IPS-11a (cell line): Measurements from ENCODE around the gene CYP26A1.
"Not testable (repeated sequence)": the region's sequence is repeated elsewhere in the genome, so short reads cannot be mapped to it uniquely, and the experiment has no call there.

Source experiments
- H3K4me3 ChIP-seq: one replicate; pipeline ENCODE4 v1.5.1; 2013; ENCODE audit warnings: low read depth, low read length, control low read depth

The CYP26A1 gene

GRCh38 chr10:93077860-93078337 lies 4.2 kb downstream of the CYP26A1 start:
- H3K4me3 ChIP-seq, result no peak overlapping the region

GRCh38 chr10:93079663-93080349 lies 6.1 kb downstream of the CYP26A1 start:
- no peak overlapping the region for H3K4me3 ChIP-seq

GRCh38 chr10:93080350-93081046 lies 6.8 kb downstream of the CYP26A1 start:
- H3K4me3 ChIP-seq, result no peak overlapping the region

GRCh38 chr10:93081318-93081717 lies 7.6 kb downstream of the CYP26A1 start:
- H3K4me3 ChIP-seq, result no peak overlapping the region

- no peak overlapping the region for H3K4me3 ChIP-seq
These were observed 8.1 kb downstream of the CYP26A1 start for GRCh38 chr10:93081834-93082233.

- no peak overlapping the region for H3K4me3 ChIP-seq
These were observed 10.2 kb downstream of the CYP26A1 start for GRCh38 chr10:93083743-93084539.

GRCh38 chr10:93085272-93085859 lies 11.7 kb downstream of the CYP26A1 start:
- no peak overlapping the region for H3K4me3 ChIP-seq

- H3K4me3 ChIP-seq, result no peak overlapping the region
These were observed 12.6 kb downstream of the CYP26A1 start for GRCh38 chr10:93086289-93086688.

- H3K4me3 ChIP-seq, result no peak overlapping the region
These were observed 14.2 kb downstream of the CYP26A1 start for GRCh38 chr10:93087846-93088245.

- H3K4me3 ChIP-seq, result no peak overlapping the region
These were observed 14.8 kb downstream of the CYP26A1 start for GRCh38 chr10:93088466-93088865.

- H3K4me3 ChIP-seq, result no peak overlapping the region
These were observed 16.9 kb downstream of the CYP26A1 start for GRCh38 chr10:93090619-93091018.

- no peak overlapping the region for H3K4me3 ChIP-seq
These were observed 18.3 kb downstream of the CYP26A1 start for GRCh38 chr10:93091960-93092359.

- H3K4me3 ChIP-seq, result no peak overlapping the region
These were observed 21.5 kb downstream of the CYP26A1 start for GRCh38 chr10:93095225-93095624.

GRCh38 chr10:93096901-93097300 lies 23.2 kb downstream of the CYP26A1 start:
- no peak overlapping the region for H3K4me3 ChIP-seq

GRCh38 chr10:93097386-93097785 lies 23.7 kb downstream of the CYP26A1 start:
- no peak overlapping the region for H3K4me3 ChIP-seq

- H3K4me3 ChIP-seq, result no peak overlapping the region
These were observed 25.1 kb downstream of the CYP26A1 start for GRCh38 chr10:93098816-93099215.

GRCh38 chr10:93099670-93100069 lies 26.0 kb downstream of the CYP26A1 start:
- H3K4me3 ChIP-seq, result no peak overlapping the region

GRCh38 chr10:93101148-93101547 lies 27.5 kb downstream of the CYP26A1 start:
- H3K4me3 ChIP-seq, result not testable (repeated sequence)

- no peak overlapping the region for H3K4me3 ChIP-seq
These were observed 30.3 kb downstream of the CYP26A1 start for GRCh38 chr10:93103953-93104352.

- H3K4me3 ChIP-seq, result no peak overlapping the region
These were observed 33.0 kb downstream of the CYP26A1 start for GRCh38 chr10:93106631-93107072.

GRCh38 chr10:93110472-93111146 lies 36.9 kb downstream of the CYP26A1 start:
- H3K4me3 ChIP-seq, result no peak overlapping the region
